Loucy (cell line): ENCODE data around the gene LIX1.

ENCODE experiments used
- H2AFZ ChIP-seq: fragments of 200-600 bp; sonication (generic); 2 replicates; pipeline ENCODE4 v1.6.0; 2016; ENCODE audit warnings: antibody characterized with exemption, mild to moderate bottlenecking, low read length, moderate library complexity
- H3F3A ChIP-seq: fragments of 200-600 bp; 2 replicates; pipeline ENCODE4 v1.6.0; 2016; ENCODE audit warnings: antibody characterized with exemption, low read depth, mild to moderate bottlenecking
- H3K27me3 ChIP-seq: fragments of 200-600 bp; sonication (generic); 2 replicates; pipeline ENCODE4 v1.6.1; 2014; ENCODE audit warnings: low read length, mild to moderate bottlenecking; ENCODE audit not compliant: insufficient read depth, poor library complexity, severe bottlenecking
- H3K36me3 ChIP-seq: fragments of 200-600 bp; sonication (generic); 2 replicates; pipeline ENCODE4 v1.6.1; 2016; ENCODE audit warnings: low read length; ENCODE audit not compliant: insufficient read depth
- H3K4me1 ChIP-seq: fragments of 200-600 bp; sonication (generic); 2 replicates; pipeline ENCODE4 v1.5.1; 2014; ENCODE audit warnings: low read length, mild to moderate bottlenecking; ENCODE audit not compliant: insufficient read depth, poor library complexity, severe bottlenecking
- H3K4me2 ChIP-seq: fragments of 200-600 bp; sonication (generic); 2 replicates; pipeline ENCODE4 v1.6.0; 2014; ENCODE audit warnings: antibody characterized with exemption, low read length, low read depth, mild to moderate bottlenecking; ENCODE audit not compliant: poor library complexity, severe bottlenecking
- H3K4me3 ChIP-seq: fragments of 200-600 bp; sonication (generic); 2 replicates; pipeline ENCODE4 v1.5.1; 2014; ENCODE audit warnings: low read length, mild to moderate bottlenecking, mixed read lengths; ENCODE audit not compliant: poor library complexity, severe bottlenecking
- H3K79me2 ChIP-seq: fragments of 200-600 bp; sonication (generic); 2 replicates; pipeline ENCODE4 v1.6.1; 2014; ENCODE audit warnings: low read length; ENCODE audit not compliant: insufficient read depth
- H3K9ac ChIP-seq: fragments of 200-600 bp; sonication (generic); 2 replicates; pipeline ENCODE4 v1.6.0; 2014; ENCODE audit warnings: mild to moderate bottlenecking, low read depth, low read length, moderate library complexity; ENCODE audit not compliant: poor library complexity, severe bottlenecking
- H3K9me2 ChIP-seq: fragments of 200-600 bp; sonication (generic); replicated peaks from 2 replicates; pipeline ENCODE4 v1.6.1; 2016; ENCODE audit warnings: low read depth, low read length, mixed read lengths
- H3K9me3 ChIP-seq: fragments of 200-600 bp; sonication (generic); 2 replicates; pipeline ENCODE4 v1.6.1; 2014; ENCODE audit warnings: mild to moderate bottlenecking, antibody characterized with exemption, low read length, low read depth; ENCODE audit not compliant: insufficient read depth
- H4K20me1 ChIP-seq: fragments of 200-600 bp; sonication (generic); 2 replicates; pipeline ENCODE4 v1.6.0; 2014; ENCODE audit warnings: antibody characterized with exemption, low read length, mild to moderate bottlenecking; ENCODE audit not compliant: insufficient read depth, poor library complexity, severe bottlenecking
- EZH2phosphoT487 ChIP-seq: fragments of 200-600 bp; IDR thresholded peaks from 2 replicates; pipeline ENCODE4 v1.6.1; 2018; ENCODE audit warnings: antibody characterized with exemption, mild to moderate bottlenecking, moderate library complexity, borderline replicate concordance
- TF ChIP-seq, protein P1 (sequence below): fragments of 200-600 bp; sonication (generic); conservative IDR thresholded peaks from 2 replicates; pipeline ENCODE4 v1.5.1; 2014; ENCODE audit warnings: mild to moderate bottlenecking, antibody characterized with exemption, low read length

Gene LIX1

GRCh38 chr5:97124335-97124734 lies 18.1 kb downstream of the LIX1 start:
- Histone ChIP-seq H2AFZ (no peak overlapping the region), H3K4me2 (no peak overlapping the region), H3F3A (no peaks in the 10 kb centered on the region), H3K9me3 (no peaks in the 10 kb centered on the region), H3K36me3 (no peaks in the 10 kb centered on the region), H3K79me2 (no peaks in the 10 kb centered on the region), H3K9me2 (no peaks in the 10 kb centered on the region), H3K27me3 (no peaks in the 10 kb centered on the region), H3K4me3 (no peak overlapping the region), H4K20me1 (no peaks in the 10 kb centered on the region), H3K9ac (no peak overlapping the region), H3K4me1 (peaks cover 2% of the 10 kb centered on the region)
- TF ChIP-seq, protein P1, sequence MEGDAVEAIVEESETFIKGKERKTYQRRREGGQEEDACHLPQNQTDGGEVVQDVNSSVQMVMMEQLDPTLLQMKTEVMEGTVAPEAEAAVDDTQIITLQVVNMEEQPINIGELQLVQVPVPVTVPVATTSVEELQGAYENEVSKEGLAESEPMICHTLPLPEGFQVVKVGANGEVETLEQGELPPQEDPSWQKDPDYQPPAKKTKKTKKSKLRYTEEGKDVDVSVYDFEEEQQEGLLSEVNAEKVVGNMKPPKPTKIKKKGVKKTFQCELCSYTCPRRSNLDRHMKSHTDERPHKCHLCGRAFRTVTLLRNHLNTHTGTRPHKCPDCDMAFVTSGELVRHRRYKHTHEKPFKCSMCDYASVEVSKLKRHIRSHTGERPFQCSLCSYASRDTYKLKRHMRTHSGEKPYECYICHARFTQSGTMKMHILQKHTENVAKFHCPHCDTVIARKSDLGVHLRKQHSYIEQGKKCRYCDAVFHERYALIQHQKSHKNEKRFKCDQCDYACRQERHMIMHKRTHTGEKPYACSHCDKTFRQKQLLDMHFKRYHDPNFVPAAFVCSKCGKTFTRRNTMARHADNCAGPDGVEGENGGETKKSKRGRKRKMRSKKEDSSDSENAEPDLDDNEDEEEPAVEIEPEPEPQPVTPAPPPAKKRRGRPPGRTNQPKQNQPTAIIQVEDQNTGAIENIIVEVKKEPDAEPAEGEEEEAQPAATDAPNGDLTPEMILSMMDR, result no peak
- no peak for TF ChIP-seq EZH2phosphoT487

DNA sequence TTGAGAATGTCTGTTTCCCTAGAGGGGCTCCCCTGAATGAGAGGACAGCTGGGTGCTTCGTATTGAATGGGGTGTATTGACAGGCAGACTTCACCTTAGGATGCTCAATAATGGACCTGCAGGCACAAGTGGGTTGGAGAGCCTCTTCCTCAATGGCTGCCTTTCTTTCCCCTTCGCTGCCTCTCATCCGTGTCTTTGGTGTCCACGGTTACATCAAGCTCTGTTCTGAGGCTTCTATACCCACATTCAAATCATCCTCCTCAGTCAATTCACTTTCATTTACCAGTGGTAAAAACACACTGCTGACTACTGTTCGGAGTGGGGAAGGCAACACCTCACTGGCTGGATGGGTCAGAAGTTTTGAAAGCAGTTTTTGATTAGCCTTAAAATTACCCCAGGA lies 20.6 kb downstream of the LIX1 start:
- Histone ChIP-seq H2AFZ (no peak overlapping the region), H3K36me3 (no peaks in the 10 kb centered on the region), H3K9me2 (no peaks in the 10 kb centered on the region), H3K9me3 (no peaks in the 10 kb centered on the region), H3F3A (no peaks in the 10 kb centered on the region), H3K9ac (no peak overlapping the region), H3K4me1 (peaks cover 8% of the 10 kb centered on the region), H3K79me2 (no peaks in the 10 kb centered on the region), H3K4me3 (no peak overlapping the region), H3K4me2 (no peak overlapping the region), H3K27me3 (no peaks in the 10 kb centered on the region), H4K20me1 (no peaks in the 10 kb centered on the region)
- TF ChIP-seq, protein P1, result no peak
- no peak for TF ChIP-seq EZH2phosphoT487

DNA sequence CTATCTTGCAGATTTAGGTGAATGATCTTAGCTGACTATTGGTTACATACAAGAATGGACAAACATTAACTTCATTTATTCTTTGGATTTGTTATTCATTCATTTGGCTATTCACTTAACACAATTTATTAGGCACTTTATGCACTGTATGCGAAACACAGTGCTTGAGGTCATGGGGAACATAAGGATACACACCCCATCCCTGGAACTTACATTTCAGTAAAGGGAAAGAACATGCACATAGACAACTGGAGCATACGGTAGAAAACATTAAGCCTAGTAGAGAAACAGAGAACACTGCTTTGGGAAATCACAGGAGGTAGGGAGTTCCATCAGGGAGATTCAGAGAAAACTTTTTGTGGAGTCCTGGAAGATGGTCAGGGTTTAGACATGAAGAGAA lies 22.2 kb downstream of the LIX1 start:
- H3K27me3 ChIP-seq, result no peaks in the 10 kb centered on the region
- no peaks in the 10 kb centered on the region for H3K9me2 ChIP-seq
- H3K4me2 ChIP-seq, result no peak overlapping the region
- H3K9ac ChIP-seq, result no peak overlapping the region
- no peaks in the 10 kb centered on the region for H3F3A ChIP-seq
- H3K9me3 ChIP-seq, result no peaks in the 10 kb centered on the region
- no peak overlapping the region for H2AFZ ChIP-seq
- H3K36me3 ChIP-seq, result no peaks in the 10 kb centered on the region
- no peaks in the 10 kb centered on the region for H3K79me2 ChIP-seq
- TF ChIP-seq, protein P1, result no peak
- TF ChIP-seq EZH2phosphoT487, result no peak
- peaks cover 8% of the 10 kb centered on the region for H3K4me1 ChIP-seq
- H4K20me1 ChIP-seq, result no peaks in the 10 kb centered on the region
- no peak overlapping the region for H3K4me3 ChIP-seq
